Ovary (tissue), 9 donors: Measurements from ENCODE around the gene IGSF21. TPM values are rescaled to one million over a fixed set of nuclear protein-coding genes. Genes with fewer than 3 reads are reported as not detected.

Source experiments
- DNase-seq, 5 donors: peaks; one replicate each; pipeline ENCODE4 v3.0.0-alpha.2; 2019 to 2020
- H3K27ac ChIP-seq, 2 donors: fragments of 200-600 bp; one replicate each; pipeline versions ENCODE4 v1.5.1 to v1.8.0; 2019 to 2022
- H3K27me3 ChIP-seq: fragments of 200-600 bp; one replicate; pipeline ENCODE4 v1.8.0; 2022
- H3K36me3 ChIP-seq: fragments of 200-600 bp; sonication (generic); one replicate; pipeline ENCODE4 v1.5.1; 2019
- H3K4me1 ChIP-seq: one replicate; pipeline ENCODE4 v1.8.1; 2013; ENCODE audit warnings: mild to moderate bottlenecking, moderate library complexity; ENCODE audit not compliant: insufficient read depth
- H3K4me3 ChIP-seq: fragments of 200-600 bp; sonication (generic); one replicate; pipeline ENCODE4 v1.5.1; 2017
- H3K9me3 ChIP-seq, 2 donors: fragments of 200-600 bp in 1 of 2; sonication (generic) in 1 of 2; one replicate each; pipeline versions ENCODE4 v1.5.1 to v1.8.1; 2013 to 2019; ENCODE audit warnings: mild to moderate bottlenecking in 1 of 2, moderate library complexity in 1 of 2
- CTCF ChIP-seq, 3 donors: fragments of 450-650 bp in 2 of 3; fragments of 200-600 bp in 1 of 3; IDR thresholded peaks; one replicate each; pipeline versions ENCODE4 v1.5.1 to v1.8.0; 2016 to 2022; ENCODE audit warnings: antibody characterized with exemption in 3 of 3, mild to moderate bottlenecking in 1 of 3
- EP300 ChIP-seq: sonication (generic); formaldehyde crosslinking; IDR thresholded peaks from one replicate; pipeline ENCODE4 v1.6.1; 2017; ENCODE audit warnings: antibody characterized with exemption
- POLR2A ChIP-seq: fragments of 450-650 bp; IDR thresholded peaks from one replicate; pipeline ENCODE4 v1.6.1; 2017; ENCODE audit warnings: antibody characterized with exemption, mild to moderate bottlenecking, moderate library complexity
- WGBS, 3 donors: extraction: QIAGEN DNeasy Blood & Tissue Kit in 1 of 3; methylation state at CpG; one replicate each; pipeline versions ENCODE4 v1.1.5 to v1.1.7; 2013 to 2017; 5-methylcytosine and 5-hydroxymethylcytosine counted together
- intact Hi-C, 4 donors: fragments of 100-400 bp; cut with DNase I; formaldehyde crosslinking; loops; one replicate each; pipeline versions ENCODE4 v1.11.0 to v1.15.1; 2022 to 2023
- polyA plus RNA-seq, 2 donors: library from polyadenylated mRNA; stranded (reverse); fragments of 200-250 nt in 1 of 2; fragments of 350-450 nt in 1 of 2; fragmentation: Illumina TruSeq in 1 of 2; extraction: RNeasy Lipid Tissue Mini Kit (QIAGEN cat#74804) in 1 of 2; gene quantifications; one replicate each; pipeline ENCODE4 v1.2.3, GENCODE V29; 2013 to 2014
- total RNA-seq, 7 donors: library from RNA; depleted of rRNA in 2 of 7; stranded (reverse); fragments of >200 nt in 2 of 7; fragmentation: NEBNext Ultra II Directional in 3 of 7; extraction: Animal tissue kit (Norgen Biotek cat#: 25700) in 3 of 7; gene quantifications; one replicate each; pipeline versions ENCODE4 v1.1.0 to v1.2.4, GENCODE V29; 2016 to 2023
- donor health status: DM: no; HTN: no; CAD: no; lungs with moderate emphysema.
- donor health status: DM: no; HTN: no; CAD: no.
- donor health status: Bipolar disorder and iron deficiency.
- donor health status: DM: yes; HTN: yes; CAD: no.
- donor health status: DM: no; HTN: no; CAD: no.
- donor health status: DM: yes; HTN: yes; CAD: no.

IGSF21 gene
- total and polyA plus RNA-seq, 9 donors: 0.24 to 4.5 (median 1.3) TPM

DNA sequence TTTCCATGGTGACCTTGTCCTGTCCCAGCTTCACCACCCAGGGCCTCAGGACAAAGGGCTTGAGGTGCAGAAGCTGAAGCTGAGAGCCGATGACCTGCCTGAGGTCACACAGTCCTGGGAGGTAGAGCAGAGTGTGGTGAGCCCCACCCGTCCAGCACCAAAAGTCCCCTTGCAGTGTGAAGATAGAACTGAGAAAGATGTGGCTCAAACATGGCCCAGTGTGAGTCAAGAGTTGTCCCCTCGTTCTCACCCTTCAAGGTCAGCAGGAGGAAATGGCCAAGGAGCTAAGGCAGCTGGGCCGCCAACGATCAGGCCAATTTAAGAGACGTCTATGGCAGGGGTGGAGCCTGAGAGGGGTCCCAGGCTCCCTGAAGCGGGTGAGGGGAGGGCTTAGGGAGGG, 215.7 kb downstream of the IGSF21 start:
- intact Hi-C loops: no loop called here

GRCh38 chr1:18324246-18324645, 216.6 kb downstream of the IGSF21 start:
- no peak for TF ChIP-seq EP300
- no peak for TF ChIP-seq CTCF (IDR thresholded peaks at IDR 0.05)
- no peak for TF ChIP-seq POLR2A
- H3K36me3 ChIP-seq: no peaks in the 10 kb centered on the region
- intact Hi-C loops: no loop called here
- no peak for DNase-seq
- H3K4me3 ChIP-seq: no peak overlapping the region
- no peaks in the 10 kb centered on the region for H3K9me3 ChIP-seq
- H3K27ac ChIP-seq: no peak overlapping the region
- no peaks in the 10 kb centered on the region for H3K4me1 ChIP-seq
- H3K27me3 ChIP-seq: no peaks in the 10 kb centered on the region
- WGBS, 3 donors: 83 to 87% (median 85%) methylated on average over 10 of the region's 10 CpGs

More for the DNA sequence above, 215.7 kb downstream of the IGSF21 start:
- no peak for DNase-seq
- no peak for TF ChIP-seq EP300
- TF ChIP-seq CTCF (IDR thresholded peaks at IDR 0.05): no peak
- TF ChIP-seq POLR2A: no peak
- no peaks in the 10 kb centered on the region for H3K27me3 ChIP-seq
- H3K4me3 ChIP-seq: no peak overlapping the region
- H3K4me1 ChIP-seq: no peaks in the 10 kb centered on the region
- H3K27ac ChIP-seq: no peak overlapping the region
- no peaks in the 10 kb centered on the region for H3K9me3 ChIP-seq
- no peaks in the 10 kb centered on the region for H3K36me3 ChIP-seq
- WGBS, 3 donors: 63 to 74% (median 65%) methylated on average over 7 of the region's 7 CpGs

- intact Hi-C loops: no loop called here
- Histone ChIP-seq H3K36me3 (no peaks in the 10 kb centered on the region), H3K9me3 (no peaks in the 10 kb centered on the region), H3K27ac (no peak overlapping the region), H3K4me1 (no peaks in the 10 kb centered on the region), H3K4me3 (no peak overlapping the region), H3K27me3 (no peaks in the 10 kb centered on the region)
- WGBS, 3 donors: 41 to 53% (median 49%) methylated on average over 7 of the region's 7 CpGs
- no peak for DNase-seq
- TF ChIP-seq CTCF (IDR thresholded peaks at IDR 0.05): no peak
- no peak for TF ChIP-seq POLR2A
- no peak for TF ChIP-seq EP300
Observed at GRCh38 chr1:18325136-18325535, 217.5 kb downstream of the IGSF21 start.

- Histone ChIP-seq H3K27ac (no peak overlapping the region), H3K4me3 (no peak overlapping the region), H3K27me3 (no peaks in the 10 kb centered on the region), H3K9me3 (no peaks in the 10 kb centered on the region), H3K36me3 (no peaks in the 10 kb centered on the region), H3K4me1 (no peaks in the 10 kb centered on the region)
- intact Hi-C loops: no loop called here
- no peak for DNase-seq
- TF ChIP-seq EP300 (no peak), POLR2A (no peak), CTCF (IDR thresholded peaks at IDR 0.05) (no peak)
- 12 to 16% (median 13%) methylated on average over 7 of the region's 7 CpGs for WGBS, 3 donors
Observed at GRCh38 chr1:18326211-18326897, 218.8 kb downstream of the IGSF21 start.
